ENCODE data around the gene NPM3. TPM values are rescaled to one million over a fixed set of nuclear protein-coding genes. Genes with fewer than 3 reads are reported as not detected.

Gene NPM3
- total RNA-seq, 1 experiment from 2014 or later = 117 TPM

- CTCF ChIA-PET = no interaction called here
Observed at GRCh38 chr10:101827919-101828600, 44.8 kb upstream of the NPM3 start.

GRCh38 chr10:101826852-101827434 is 43.7 kb upstream of the NPM3 start:
- H3K27me3 ChIP-seq (ENCODE audit: low read length) = no peaks in the 10 kb centered on the region
- no peaks in the 10 kb centered on the region for H3K36me3 ChIP-seq (ENCODE audit: low read depth, low read length)
- no peaks in the 10 kb centered on the region for H3K9me3 ChIP-seq (ENCODE audit: low read length)
- no peaks in the 10 kb centered on the region for H4K20me1 ChIP-seq (ENCODE audit: low read length)
- H3K4me1 ChIP-seq (ENCODE audit: insufficient read depth, low read length) = peaks cover 12% of the 10 kb centered on the region
- H2AFZ ChIP-seq (ENCODE audit: low read length) = no peak overlapping the region
- ChIA-PET CTCF (no interaction called here), POLR2A (ENCODE audit: unreplicated experiment) (no interaction called here)
- H3F3A ChIP-seq (ENCODE audit: low read length, unreplicated experiment) = no peaks in the 10 kb centered on the region
- no peak overlapping the region for H3K4me3 ChIP-seq (ENCODE audit: low read length)
- H3K4me2 ChIP-seq (ENCODE audit: low read length) = no peak overlapping the region
- BruUV-seq (replicated peaks) = no TSS peak
- H3K27ac ChIP-seq (ENCODE audit: low read length) = no peak overlapping the region
- H3K9ac ChIP-seq (ENCODE audit: low read length) = no peak overlapping the region
- H3K9me2 ChIP-seq (replicated peaks; ENCODE audit: low read length) = no peaks in the 10 kb centered on the region
- ATAC-seq (no peak), DNase-seq (no peak)
- H3K79me2 ChIP-seq (ENCODE audit: low read length) = no peaks in the 10 kb centered on the region
- intact Hi-C loops (cut with micrococcal nuclease) = no loop called here
- TF ChIP-seq EZH2 (IDR thresholded peaks at IDR 0.05; ENCODE audit: low read length, unreplicated experiment) = no peak
- no peak for TF ChIP-seq EZH2phosphoT487 (IDR thresholded peaks at IDR 0.05; ENCODE audit: borderline replicate concordance, low read length)
- TF ChIP-seq CTCF (conservative IDR thresholded peaks at IDR 0.05; ENCODE audit: low read depth, low read length) = no peak

More at GRCh38 chr10:101827919-101828600, 44.8 kb upstream of the NPM3 start:
- Histone ChIP-seq H2AFZ (ENCODE audit: low read length) (no peak overlapping the region), H3K4me3 (ENCODE audit: low read length) (no peak overlapping the region), H3K9me3 (ENCODE audit: low read length) (no peaks in the 10 kb centered on the region), H3K79me2 (ENCODE audit: low read length) (no peaks in the 10 kb centered on the region), H3K36me3 (ENCODE audit: low read depth, low read length) (no peaks in the 10 kb centered on the region), H3K9ac (ENCODE audit: low read length) (no peak overlapping the region), H3K4me1 (ENCODE audit: insufficient read depth, low read length) (peaks cover 12% of the 10 kb centered on the region), H3K9me2 (replicated peaks; ENCODE audit: low read length) (no peaks in the 10 kb centered on the region), H4K20me1 (ENCODE audit: low read length) (no peaks in the 10 kb centered on the region), H3K27ac (ENCODE audit: low read length) (no peak overlapping the region), H3K27me3 (ENCODE audit: low read length) (no peaks in the 10 kb centered on the region), H3F3A (ENCODE audit: low read length, unreplicated experiment) (no peaks in the 10 kb centered on the region), H3K4me2 (ENCODE audit: low read length) (no peak overlapping the region)
- POLR2A ChIA-PET (ENCODE audit: unreplicated experiment) = no interaction called here
- no TSS peak for BruUV-seq (replicated peaks)
- no peak for ATAC-seq
- TF ChIP-seq EZH2phosphoT487 (IDR thresholded peaks at IDR 0.05; ENCODE audit: borderline replicate concordance, low read length) (no peak), EZH2 (IDR thresholded peaks at IDR 0.05; ENCODE audit: low read length, unreplicated experiment) (no peak), CTCF (conservative IDR thresholded peaks at IDR 0.05; ENCODE audit: low read depth, low read length) (no peak)
- DNase-seq = no peak
- intact Hi-C loops (cut with micrococcal nuclease) = no loop called here

- no peak overlapping the region for H3K4me3 ChIP-seq (ENCODE audit: low read length)
- no peak overlapping the region for H3K4me2 ChIP-seq (ENCODE audit: low read length)
- no peaks in the 10 kb centered on the region for H4K20me1 ChIP-seq (ENCODE audit: low read length)
- no peak overlapping the region for H3K27ac ChIP-seq (ENCODE audit: low read length)
- H3K4me1 ChIP-seq (ENCODE audit: insufficient read depth, low read length) = peaks cover 2% of the 10 kb centered on the region; the same call in 1 of the 2 replicates
- ATAC-seq (no peak), DNase-seq (no peak)
- H3K36me3 ChIP-seq (ENCODE audit: low read depth, low read length) = no peaks in the 10 kb centered on the region
- no peak overlapping the region for H2AFZ ChIP-seq (ENCODE audit: low read length)
- CTCF ChIA-PET = no interaction called here
- POLR2A ChIA-PET (ENCODE audit: unreplicated experiment) = no interaction called here
- intact Hi-C loops (cut with micrococcal nuclease) = no loop called here
- BruUV-seq (replicated peaks) = no TSS peak
- H3K79me2 ChIP-seq (ENCODE audit: low read length) = no peaks in the 10 kb centered on the region
- H3K9me3 ChIP-seq (ENCODE audit: low read length) = no peaks in the 10 kb centered on the region
- H3K9ac ChIP-seq (ENCODE audit: low read length) = no peak overlapping the region
- TF ChIP-seq CTCF (conservative IDR thresholded peaks at IDR 0.05; ENCODE audit: low read depth, low read length) (no peak), EZH2 (IDR thresholded peaks at IDR 0.05; ENCODE audit: low read length, unreplicated experiment) (no peak), EZH2phosphoT487 (IDR thresholded peaks at IDR 0.05; ENCODE audit: borderline replicate concordance, low read length) (no peak)
- no peaks in the 10 kb centered on the region for H3K27me3 ChIP-seq (ENCODE audit: low read length)
- H3K9me2 ChIP-seq (replicated peaks; ENCODE audit: low read length) = no peaks in the 10 kb centered on the region
- no peaks in the 10 kb centered on the region for H3F3A ChIP-seq (ENCODE audit: low read length, unreplicated experiment)
Observed at GRCh38 chr10:101824736-101825135, 41.5 kb upstream of the NPM3 start.
